Right atrium auricular region (tissue), 2 donors: ENCODE measurements around the gene NUTM1. TPM values are rescaled to one million over a fixed set of nuclear protein-coding genes. Genes with fewer than 3 reads are reported as not detected.
A peak's percentile ranks its signal among the peaks of the same experiment; 100 is the strongest.

Source experiments
- DNase-seq: peaks from one replicate; pipeline ENCODE4 v3.0.0-alpha.2; 2019; ENCODE audit warnings: low spot score
- H3K27ac ChIP-seq, 2 donors: fragments of 200-600 bp; sonication (generic); 1 replicate in 1 of 2; 2 replicates in 1 of 2; pipeline ENCODE4 v1.5.1; 2016 to 2019
- H3K27me3 ChIP-seq, 2 donors: fragments of 200-600 bp; sonication (generic); one replicate each; pipeline versions ENCODE4 v1.5.1 to v1.6.0; 2017 to 2019
- H3K36me3 ChIP-seq: fragments of 200-600 bp; sonication (generic); one replicate; pipeline ENCODE4 v1.5.1; 2016
- H3K4me1 ChIP-seq, 2 donors: fragments of 200-600 bp; sonication (generic); one replicate each; pipeline versions ENCODE4 v1.5.1 to v1.6.0; 2017 to 2019
- H3K4me3 ChIP-seq, 2 donors: fragments of 200-600 bp; sonication (generic); 1 replicate in 1 of 2; 2 replicates in 1 of 2; pipeline ENCODE4 v1.5.1; 2017 to 2019; ENCODE audit warnings: mild to moderate bottlenecking in 1 of 2, moderate library complexity in 1 of 2
- H3K9me3 ChIP-seq, 2 donors: fragments of 200-600 bp; sonication (generic); one replicate each; pipeline ENCODE4 v1.5.1; 2019
- CTCF ChIP-seq, 2 donors: fragments of 200-600 bp; sonication (generic); IDR thresholded peaks; one replicate each; pipeline ENCODE4 v1.5.1; 2019; ENCODE audit warnings: antibody characterized with exemption in 2 of 2
- total RNA-seq, 2 donors: library from RNA; depleted of rRNA; stranded (reverse); fragments of >200 nt; gene quantifications; one replicate each; pipeline ENCODE4 v1.1.0, GENCODE V29; 2016

NUTM1 gene
- total RNA-seq, 2 donors from 2014 or later = not detected

- H3K27me3 ChIP-seq = no peaks in the 10 kb centered on the region
- H3K4me1 ChIP-seq = no peaks in the 10 kb centered on the region
- no peak for TF ChIP-seq CTCF (IDR thresholded peaks at IDR 0.05)
- H3K9me3 ChIP-seq = no peaks in the 10 kb centered on the region
- H3K36me3 ChIP-seq = no peaks in the 10 kb centered on the region
- H3K27ac ChIP-seq = no peak overlapping the region
- no peak overlapping the region for H3K4me3 ChIP-seq
- DNase-seq = no peak
Measured at GRCh38 chr15:34327906-34328305, 15.2 kb upstream of the NUTM1 start.

- DNase-seq = no peak
- Histone ChIP-seq H3K4me3 (no peak overlapping the region), H3K4me1 (no peaks in the 10 kb centered on the region), H3K36me3 (no peaks in the 10 kb centered on the region), H3K27me3 (no peaks in the 10 kb centered on the region), H3K9me3 (no peaks in the 10 kb centered on the region), H3K27ac (no peak overlapping the region)
- TF ChIP-seq CTCF (IDR thresholded peaks at IDR 0.05) = no peak
Measured at GRCh38 chr15:34329006-34329405, 14.1 kb upstream of the NUTM1 start.

- Histone ChIP-seq H3K4me1 (peaks cover 0 to 12% of the 10 kb centered on the region in 2 donors), H3K36me3 (no peaks in the 10 kb centered on the region), H3K27ac (no peak overlapping the region), H3K27me3 (no peaks in the 10 kb centered on the region), H3K9me3 (no peaks in the 10 kb centered on the region), H3K4me3 (no peak overlapping the region)
- DNase-seq = no peak
- TF ChIP-seq CTCF (IDR thresholded peaks at IDR 0.05) = no peak
Measured at GRCh38 chr15:34330279-34330678, 12.8 kb upstream of the NUTM1 start.

GRCh38 chr15:34331809-34332208 lies 11.3 kb upstream of the NUTM1 start:
- H3K27ac ChIP-seq = no peak overlapping the region
- DNase-seq = no peak
- no peaks in the 10 kb centered on the region for H3K27me3 ChIP-seq
- H3K4me3 ChIP-seq = no peak overlapping the region
- H3K4me1 ChIP-seq = peaks cover 0 to 27% of the 10 kb centered on the region in 2 donors
- H3K9me3 ChIP-seq = no peaks in the 10 kb centered on the region
- no peaks in the 10 kb centered on the region for H3K36me3 ChIP-seq
- TF ChIP-seq CTCF (IDR thresholded peaks at IDR 0.05) = no peak

GRCh38 chr15:34332553-34333120 lies 10.5 kb upstream of the NUTM1 start:
- no peaks in the 10 kb centered on the region for H3K9me3 ChIP-seq
- no peaks in the 10 kb centered on the region for H3K27me3 ChIP-seq
- H3K27ac ChIP-seq = no peak overlapping the region
- no peak for TF ChIP-seq CTCF (IDR thresholded peaks at IDR 0.05)
- peaks cover 0 to 30% of the 10 kb centered on the region in 2 donors for H3K4me1 ChIP-seq
- no peak overlapping the region for H3K4me3 ChIP-seq
- H3K36me3 ChIP-seq = no peaks in the 10 kb centered on the region
- DNase-seq = no peak

- H3K27ac ChIP-seq = peak overlapping the region; percentile 3 to 94
- TF ChIP-seq CTCF (IDR thresholded peaks at IDR 0.05) = no peak
Measured at GRCh38 chr15:34334672-34335071, 8.4 kb upstream of the NUTM1 start.

More at GRCh38 chr15:34334672-34335071, 8.4 kb upstream of the NUTM1 start:
- Histone ChIP-seq H3K36me3 (no peaks in the 10 kb centered on the region), H3K9me3 (no peaks in the 10 kb centered on the region), H3K4me1 (peaks cover 0 to 36% of the 10 kb centered on the region in 2 donors), H3K27me3 (no peaks in the 10 kb centered on the region), H3K4me3 (no peak overlapping the region)
- no peak for DNase-seq
